ENCODE measurements around the gene MED13L. TPM values are rescaled to one million over a fixed set of nuclear protein-coding genes. Genes with fewer than 3 reads are reported as not detected.

Gene MED13L
- total RNA-seq, 1 donor from 2014 or later, result 89.0 TPM

- TF ChIP-seq CTCF (conservative IDR thresholded peaks at IDR 0.05), result peak; percentile 58
- H3K4me3 Mint-ChIP-seq, result no peak overlapping the region
- H3K27ac Mint-ChIP-seq (ENCODE audit: unreplicated experiment), result no peak overlapping the region
- peaks cover 9% of the 10 kb centered on the region for H3K4me1 Mint-ChIP-seq
- DNase-seq (ENCODE audit: low read depth, low spot score), result no peak
- H3K27me3 Mint-ChIP-seq (ENCODE audit: low read depth), result no peaks in the 10 kb centered on the region
- H3K9me3 Mint-ChIP-seq, result no peaks in the 10 kb centered on the region
- peaks cover 11% of the 10 kb centered on the region for H3K36me3 Mint-ChIP-seq (ENCODE audit: low read depth)
Measured at GRCh38 chr12:115946867-115947695, 330.4 kb downstream of the MED13L start.

GRCh38 chr12:115946092-115946491 is 331.4 kb downstream of the MED13L start:
- Mint-ChIP-seq H3K4me3 (no peak overlapping the region), H3K36me3 (ENCODE audit: low read depth) (peaks cover 7% of the 10 kb centered on the region), H3K27ac (ENCODE audit: unreplicated experiment) (no peak overlapping the region), H3K27me3 (ENCODE audit: low read depth) (no peaks in the 10 kb centered on the region), H3K4me1 (peaks cover 9% of the 10 kb centered on the region), H3K9me3 (no peaks in the 10 kb centered on the region)
- no peak for TF ChIP-seq CTCF (conservative IDR thresholded peaks at IDR 0.05)
- no peak for DNase-seq (ENCODE audit: low read depth, low spot score)

GRCh38 chr12:115945491-115945885 is 332.0 kb downstream of the MED13L start:
- H3K27me3 Mint-ChIP-seq (ENCODE audit: low read depth), result no peaks in the 10 kb centered on the region
- H3K36me3 Mint-ChIP-seq (ENCODE audit: low read depth), result peaks cover 3% of the 10 kb centered on the region
- H3K4me3 Mint-ChIP-seq, result no peak overlapping the region
- H3K4me1 Mint-ChIP-seq, result peaks cover 9% of the 10 kb centered on the region
- H3K27ac Mint-ChIP-seq (ENCODE audit: unreplicated experiment), result no peak overlapping the region
- no peaks in the 10 kb centered on the region for H3K9me3 Mint-ChIP-seq
- no peak for DNase-seq (ENCODE audit: low read depth, low spot score)
- TF ChIP-seq CTCF (conservative IDR thresholded peaks at IDR 0.05), result no peak

- H3K4me3 Mint-ChIP-seq, result no peak overlapping the region
- H3K36me3 Mint-ChIP-seq (ENCODE audit: low read depth), result peaks cover 3% of the 10 kb centered on the region
- no peaks in the 10 kb centered on the region for H3K9me3 Mint-ChIP-seq
- DNase-seq (ENCODE audit: low read depth, low spot score), result no peak
- peak overlapping the region; percentile 10 for H3K27ac Mint-ChIP-seq (ENCODE audit: unreplicated experiment)
- H3K4me1 Mint-ChIP-seq, result peaks cover 9% of the 10 kb centered on the region
- H3K27me3 Mint-ChIP-seq (ENCODE audit: low read depth), result no peaks in the 10 kb centered on the region
- TF ChIP-seq CTCF (conservative IDR thresholded peaks at IDR 0.05), result no peak
Measured at GRCh38 chr12:115944837-115945490, 332.5 kb downstream of the MED13L start.

- Mint-ChIP-seq H3K4me1 (peaks cover 9% of the 10 kb centered on the region), H3K27ac (ENCODE audit: unreplicated experiment) (no peak overlapping the region), H3K27me3 (ENCODE audit: low read depth) (no peaks in the 10 kb centered on the region), H3K9me3 (no peaks in the 10 kb centered on the region), H3K4me3 (no peak overlapping the region), H3K36me3 (ENCODE audit: low read depth) (peaks cover 3% of the 10 kb centered on the region)
- TF ChIP-seq CTCF (conservative IDR thresholded peaks at IDR 0.05), result no peak
- no peak for DNase-seq (ENCODE audit: low read depth, low spot score)
Measured at GRCh38 chr12:115944392-115944742, 333.1 kb downstream of the MED13L start.

Data from neural crest cell (in vitro differentiated cells).